Measurements from ENCODE around the gene RILPL1.
"Not testable (repeated sequence)": the region's sequence is repeated elsewhere in the genome, so short reads cannot be mapped to it uniquely, and the experiment has no call there.

RILPL1 gene

GRCh38 chr12:123494124-123494851 is 39.2 kb downstream of the RILPL1 start:
- DNase-seq (ENCODE audit: low spot score), result no peak

- DNase-seq (ENCODE audit: low spot score), result peak; percentile 38
Observed at GRCh38 chr12:123492339-123493039, 41.0 kb downstream of the RILPL1 start.

- no peak for DNase-seq (ENCODE audit: low spot score)
Observed at GRCh38 chr12:123491481-123491880, 42.0 kb downstream of the RILPL1 start.

GRCh38 chr12:123491056-123491455 is 42.5 kb downstream of the RILPL1 start:
- DNase-seq (ENCODE audit: low spot score), result no peak

GRCh38 chr12:123490089-123490488 is 43.4 kb downstream of the RILPL1 start:
- no peak for DNase-seq (ENCODE audit: low spot score)

- DNase-seq (ENCODE audit: low spot score), result no peak
Observed at GRCh38 chr12:123489580-123489979, 43.9 kb downstream of the RILPL1 start.

- DNase-seq (ENCODE audit: low spot score), result no peak
Observed at GRCh38 chr12:123488539-123489230, 44.8 kb downstream of the RILPL1 start.

- DNase-seq (ENCODE audit: low spot score), result no peak
Observed at GRCh38 chr12:123487428-123487827, 46.1 kb downstream of the RILPL1 start.

- DNase-seq (ENCODE audit: low spot score), result no peak
Observed at GRCh38 chr12:123485756-123486155, 47.8 kb downstream of the RILPL1 start.

GRCh38 chr12:123483602-123484248 is 49.8 kb downstream of the RILPL1 start:
- DNase-seq (ENCODE audit: low spot score), result no peak

GRCh38 chr12:123482876-123483275 is 50.6 kb downstream of the RILPL1 start:
- no peak for DNase-seq (ENCODE audit: low spot score)

- not testable (repeated sequence) for DNase-seq (ENCODE audit: low spot score)
Observed at GRCh38 chr12:123481251-123481650, 52.3 kb downstream of the RILPL1 start.

GRCh38 chr12:123479442-123480180 is 53.9 kb downstream of the RILPL1 start:
- DNase-seq (ENCODE audit: low spot score), result no peak

GRCh38 chr12:123478762-123479161 is 54.8 kb downstream of the RILPL1 start:
- no peak for DNase-seq (ENCODE audit: low spot score)

- DNase-seq (ENCODE audit: low spot score), result no peak
Observed at GRCh38 chr12:123478069-123478468, 55.5 kb downstream of the RILPL1 start.

- no peak for DNase-seq (ENCODE audit: low spot score)
Observed at GRCh38 chr12:123475246-123475703, 58.2 kb downstream of the RILPL1 start.

- no peak for DNase-seq (ENCODE audit: low spot score)
Observed at GRCh38 chr12:123474485-123475245, 58.9 kb downstream of the RILPL1 start.

- DNase-seq (ENCODE audit: low spot score), result no peak
Observed at GRCh38 chr12:123472438-123472849, 61.1 kb downstream of the RILPL1 start.

- no peak for DNase-seq (ENCODE audit: low spot score)
Observed at GRCh38 chr12:123471374-123472068, 62.0 kb downstream of the RILPL1 start.

- DNase-seq (ENCODE audit: low spot score), result no peak
Observed at GRCh38 chr12:123469978-123470377, 63.5 kb downstream of the RILPL1 start.
